ENCODE measurements around the gene NT5DC1.
A peak's percentile ranks its signal among the peaks of the same experiment; 100 is the strongest.

NT5DC1 gene

DNA sequence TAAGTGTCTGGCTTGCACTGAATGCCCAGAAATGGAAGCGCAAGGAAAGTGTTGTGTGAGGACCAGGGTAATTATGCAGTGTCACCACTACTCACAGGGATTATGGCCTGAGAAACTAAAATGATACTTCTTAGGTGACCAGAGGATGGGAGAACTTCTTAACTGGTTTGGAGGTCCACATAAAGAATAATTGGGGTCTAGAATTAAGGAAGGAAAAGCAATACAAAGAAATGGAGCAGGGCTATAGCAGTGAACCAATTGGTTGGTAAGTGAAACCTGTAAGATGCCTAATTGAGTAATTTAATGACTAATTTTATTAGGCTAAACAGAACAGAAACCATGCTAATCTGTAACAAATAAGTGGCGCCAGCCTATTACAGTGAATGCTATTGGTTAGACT, 147.9 kb downstream of the NT5DC1 start:
- DNase-seq = no peak

DNA sequence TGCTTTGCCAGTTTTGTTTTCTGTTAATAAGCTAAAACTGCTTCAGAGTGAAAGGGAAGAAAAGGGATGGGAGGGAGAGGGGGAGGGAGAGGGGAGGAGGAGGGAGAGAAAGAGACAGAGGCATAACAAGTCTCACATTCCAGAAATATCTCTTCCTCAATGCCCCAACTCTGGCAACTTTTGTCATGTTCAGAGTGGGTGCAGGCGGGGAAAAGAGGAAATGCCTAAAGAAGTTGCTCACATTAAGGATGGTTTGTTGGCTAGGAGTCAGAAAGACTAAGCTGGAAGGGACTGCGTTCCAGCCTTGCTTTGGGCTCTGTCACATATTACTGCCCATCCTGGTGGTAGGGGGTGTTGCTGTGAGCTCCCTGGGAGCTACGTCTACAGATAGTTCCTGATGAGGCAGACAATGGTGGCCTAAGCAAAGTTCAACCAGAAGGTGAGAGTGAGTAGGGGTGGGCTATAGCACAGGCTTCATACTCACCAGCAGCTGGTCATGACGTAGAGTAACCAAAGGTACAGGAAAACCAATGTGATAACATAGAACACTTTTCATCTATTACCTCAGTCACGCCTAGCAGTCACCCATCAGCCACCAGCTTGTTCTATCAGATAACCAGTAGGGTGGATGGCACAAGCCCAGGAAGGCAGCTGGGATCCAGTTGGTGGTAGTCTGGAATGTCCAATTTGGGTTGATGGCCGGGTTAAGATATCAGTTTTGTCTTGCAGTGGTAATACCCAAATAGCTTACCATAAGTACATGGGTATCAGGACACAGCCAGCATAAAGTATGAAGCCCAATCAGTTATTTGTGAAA, 151.1 kb downstream of the NT5DC1 start:
- DNase-seq = no peak

DNA sequence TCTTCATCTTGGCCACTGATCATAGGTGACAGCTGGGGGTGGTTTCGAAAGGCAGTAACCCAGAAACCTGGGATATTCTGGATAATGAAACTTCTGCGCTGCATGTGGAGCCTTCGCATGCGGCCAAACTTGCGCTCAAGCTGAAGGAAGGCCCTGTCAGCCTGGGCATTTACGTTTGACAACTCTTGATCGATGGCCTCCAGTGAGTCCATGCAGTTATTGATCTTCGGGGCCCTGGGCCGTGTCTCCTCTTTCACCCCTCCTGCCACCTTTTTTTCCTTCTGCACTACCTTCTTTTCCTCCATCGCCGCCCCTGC, 152.5 kb downstream of the NT5DC1 start:
- no peak for DNase-seq

DNA sequence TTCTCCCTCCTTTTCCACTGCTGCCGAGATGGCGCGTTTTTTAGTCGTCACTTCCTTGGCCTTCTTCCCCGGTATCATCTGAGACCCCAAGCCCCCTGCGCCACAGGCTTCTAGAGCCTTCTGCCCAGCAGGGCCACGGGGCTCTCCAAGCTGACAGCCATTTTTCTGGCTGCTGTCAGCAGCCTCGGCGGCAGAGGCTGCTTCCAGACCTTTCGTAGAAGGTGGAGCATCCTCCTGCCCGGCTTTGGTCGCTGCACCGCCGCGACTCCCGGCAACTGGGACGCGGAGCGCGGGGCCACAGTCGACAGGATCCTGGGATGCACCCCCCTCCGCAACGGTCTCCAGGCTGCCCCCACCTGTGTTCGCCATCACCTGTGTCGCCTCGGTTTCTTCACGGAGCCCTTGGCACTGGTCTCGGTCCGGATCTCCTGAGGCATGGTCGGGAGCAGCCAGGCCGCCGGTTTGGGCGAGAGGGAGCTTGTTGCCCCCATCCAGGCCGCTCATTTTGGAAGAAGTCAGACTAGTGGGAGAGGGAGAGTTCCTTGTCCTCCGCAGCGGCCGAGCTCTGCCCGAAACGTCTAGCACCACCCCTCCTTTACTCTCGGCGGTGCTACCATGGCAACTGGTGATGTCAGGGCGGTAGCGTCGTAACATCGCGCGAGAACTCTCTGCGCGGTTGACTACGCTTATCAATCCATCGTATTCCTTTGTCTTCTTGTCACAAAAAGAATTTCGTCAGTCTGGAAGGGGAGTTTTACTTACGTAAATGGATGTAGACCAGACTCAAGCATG, 153.0 kb downstream of the NT5DC1 start, which contains the start of gene TSPYL4:
TSPYL4 (minus strand) TSS at position 571 of the 792 bp plus-strand sequence; CDS start at position 504, 67 bp downstream.
- peak; percentile 98 for DNase-seq

- no peak for DNase-seq
Measured at GRCh38 chr6:116254297-116255056, 153.8 kb downstream of the NT5DC1 start.

GRCh38 chr6:116255246-116255800, 154.7 kb downstream of the NT5DC1 start:
- peak; percentile 23 for DNase-seq

DNA sequence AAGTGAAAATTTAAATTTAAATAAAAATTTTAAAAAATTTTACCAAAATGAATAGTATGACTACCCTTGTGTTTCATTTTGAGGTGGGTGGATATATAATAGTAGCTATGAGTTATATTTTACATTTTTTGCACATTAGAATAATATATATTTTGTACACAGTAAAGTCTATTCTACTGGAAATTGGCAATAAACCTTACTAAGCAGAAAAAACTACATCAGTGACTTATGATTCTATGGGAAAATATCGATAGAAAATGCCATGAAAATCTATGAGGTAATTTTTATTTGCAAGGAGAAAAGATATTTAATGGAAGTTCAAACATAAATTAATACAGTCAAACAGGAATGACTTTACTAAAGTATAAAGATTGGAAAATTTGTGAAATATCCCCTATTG, 156.0 kb downstream of the NT5DC1 start:
- DNase-seq = no peak

GRCh38 chr6:116258520-116258919, 157.9 kb downstream of the NT5DC1 start:
- DNase-seq = no peak

GRCh38 chr6:116263353-116263752, 162.7 kb downstream of the NT5DC1 start:
- DNase-seq = no peak

GRCh38 chr6:116265041-116265829, 164.6 kb downstream of the NT5DC1 start:
- DNase-seq = peak; percentile 69

DNA sequence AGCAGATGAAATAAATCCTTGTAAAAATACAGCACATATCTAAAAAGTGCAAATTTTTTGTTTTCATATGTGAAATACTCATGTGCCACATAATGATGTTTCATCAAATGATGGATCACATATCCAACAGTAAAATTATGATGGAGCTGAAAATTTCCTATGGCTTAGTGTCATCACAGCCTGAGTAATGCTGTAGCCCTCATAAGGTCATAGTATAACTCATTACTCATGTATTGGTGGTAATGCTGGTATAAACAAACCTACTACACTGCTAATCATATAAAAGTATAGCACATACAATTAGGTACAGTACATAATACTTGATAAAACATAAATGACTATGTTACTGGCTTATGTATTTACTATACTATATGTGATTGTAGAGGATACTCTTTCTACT, 166.2 kb downstream of the NT5DC1 start:
- DNase-seq = no peak

DNA sequence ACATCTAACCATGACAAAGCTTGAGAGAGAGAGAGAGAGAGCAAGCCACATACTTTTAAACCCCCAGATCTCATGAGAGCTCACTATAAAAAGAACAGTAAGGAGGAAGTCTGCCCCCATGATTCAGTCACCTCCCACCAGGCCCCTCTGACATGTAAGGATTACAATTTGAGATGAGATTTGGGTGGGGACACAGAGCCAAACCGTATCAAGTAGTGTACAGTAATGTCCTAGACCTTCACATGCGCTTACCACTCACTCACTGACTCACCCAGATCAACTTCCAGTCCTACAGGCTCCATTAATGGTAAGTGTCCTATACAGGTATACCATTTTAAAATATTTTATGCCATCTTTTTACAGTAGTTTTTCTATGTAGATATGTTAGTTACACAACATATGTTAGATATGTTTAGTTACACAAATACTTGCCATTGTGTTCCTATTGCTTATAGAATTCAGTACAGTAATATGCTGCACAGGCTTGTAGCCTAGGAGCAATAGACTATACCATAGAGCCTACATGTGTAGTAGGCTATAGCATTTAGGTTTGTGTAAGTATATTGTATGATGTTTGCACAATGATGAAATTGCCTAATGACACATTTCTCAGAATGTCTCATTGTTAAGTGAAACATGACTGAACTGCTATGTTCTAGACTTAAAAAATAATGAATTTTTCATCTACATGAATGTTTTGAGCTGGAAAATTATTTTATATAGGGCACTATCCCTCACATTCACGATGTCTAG, 167.4 kb downstream of the NT5DC1 start:
- no peak for DNase-seq

- peak; percentile 88 for DNase-seq
Measured at GRCh38 chr6:116268589-116269293, 168.1 kb downstream of the NT5DC1 start.

- DNase-seq = no peak
Measured at GRCh38 chr6:116271149-116271708, 170.6 kb downstream of the NT5DC1 start.

- DNase-seq = no peak
Measured at GRCh38 chr6:116277124-116277523, 176.5 kb downstream of the NT5DC1 start.

DNA sequence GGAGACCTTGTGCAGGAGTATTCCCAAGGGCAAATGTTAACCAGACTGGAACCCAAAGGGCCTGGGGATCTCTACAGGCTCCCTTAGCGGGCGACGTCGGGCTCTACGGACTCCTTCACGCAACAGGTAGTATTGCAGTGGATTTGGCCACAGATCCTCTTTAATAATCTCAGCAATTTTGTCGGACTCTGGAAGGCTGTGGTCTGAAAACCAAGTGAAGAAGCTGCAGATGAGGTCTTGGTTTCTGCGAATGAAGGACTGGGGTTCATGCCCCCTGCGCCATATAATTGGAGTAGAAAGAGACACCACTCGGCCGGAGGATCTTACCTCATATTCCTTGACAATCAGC, 177.8 kb downstream of the NT5DC1 start:
- DNase-seq = no peak

- DNase-seq = peak; percentile 41
Measured at GRCh38 chr6:116278854-116279231, 178.2 kb downstream of the NT5DC1 start.

GRCh38 chr6:116279232-116280160, 178.8 kb downstream of the NT5DC1 start, which contains the start of gene TSPYL1:
Gene TSPYL1 (minus strand): TSS chr6:116279930. CDS start chr6:116279830, 100 bp downstream.
- DNase-seq = peak; percentile 98
